Neutrophil (primary cell): ENCODE measurements around the gene CDKN1B.

Experiments used
- H3K27ac ChIP-seq: fragments of 200-600 bp; sonication (generic); 2 replicates; pipeline ENCODE4 v1.5.1; 2016; ENCODE audit warnings: mild to moderate bottlenecking, moderate library complexity
- H3K27me3 ChIP-seq: fragments of 200-600 bp; sonication (generic); 2 replicates; pipeline ENCODE4 v1.6.0; 2016; ENCODE audit warnings: mild to moderate bottlenecking
- H3K36me3 ChIP-seq: fragments of 200-600 bp; sonication (generic); 2 replicates; pipeline ENCODE4 v1.5.1; 2017
- H3K4me1 ChIP-seq, 2 experiments: fragments of 200-600 bp in 1 of 2; sonication (generic) in 1 of 2; 1 replicate in 1 of 2; 2 replicates in 1 of 2; pipeline versions ENCODE4 v1.5.1 to v1.6.1; 2013 to 2016; ENCODE audit warnings: low read depth in 1 of 2, low read length in 1 of 2, mild to moderate bottlenecking in 1 of 2, moderate library complexity in 1 of 2; ENCODE audit not compliant: control insufficient read depth in 1 of 2, insufficient read depth in 1 of 2
- H3K4me3 ChIP-seq, 2 experiments: fragments of 200-600 bp in 1 of 2; sonication (generic) in 1 of 2; 1 replicate in 1 of 2; 2 replicates in 1 of 2; pipeline ENCODE4 v1.5.1; 2013 to 2016; ENCODE audit warnings: low read depth in 1 of 2, low read length in 1 of 2, mild to moderate bottlenecking in 1 of 2, moderate library complexity in 1 of 2
- H3K9me3 ChIP-seq: fragments of 200-600 bp; sonication (generic); 2 replicates; pipeline ENCODE4 v1.5.1; 2016
- TF ChIP-seq, protein P1 (sequence below): fragments of 200-600 bp; sonication (generic); IDR thresholded peaks from 2 replicates; pipeline ENCODE4 v1.5.1; 2016; ENCODE audit warnings: antibody characterized with exemption

CDKN1B gene

DNA sequence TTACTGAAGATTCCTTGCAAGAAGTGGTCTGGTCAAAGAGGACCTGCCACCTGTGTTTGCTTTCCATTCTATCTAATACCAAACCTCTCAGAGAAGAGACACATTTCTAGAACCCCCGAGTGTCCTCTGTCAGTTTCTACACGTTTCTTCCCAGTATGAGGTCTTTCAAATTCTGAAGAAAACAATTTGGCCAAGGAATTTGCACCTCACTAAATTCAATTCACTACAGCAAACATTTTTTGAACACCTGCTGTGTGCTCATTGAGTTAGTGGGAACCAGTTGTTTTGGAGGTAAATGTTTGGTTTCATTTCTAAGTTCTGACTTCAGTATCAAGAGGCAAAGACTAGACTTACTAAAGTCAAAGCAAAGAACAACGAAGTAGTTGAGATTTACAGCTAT lies 40.6 kb upstream of the CDKN1B start:
- Histone ChIP-seq H3K9me3 (no peaks in the 10 kb centered on the region), H3K27ac (no peak overlapping the region), H3K4me3 (no peak overlapping the region), H3K36me3 (no peaks in the 10 kb centered on the region), H3K4me1 (no peaks in the 10 kb centered on the region), H3K27me3 (no peaks in the 10 kb centered on the region)
- TF ChIP-seq, protein P1, sequence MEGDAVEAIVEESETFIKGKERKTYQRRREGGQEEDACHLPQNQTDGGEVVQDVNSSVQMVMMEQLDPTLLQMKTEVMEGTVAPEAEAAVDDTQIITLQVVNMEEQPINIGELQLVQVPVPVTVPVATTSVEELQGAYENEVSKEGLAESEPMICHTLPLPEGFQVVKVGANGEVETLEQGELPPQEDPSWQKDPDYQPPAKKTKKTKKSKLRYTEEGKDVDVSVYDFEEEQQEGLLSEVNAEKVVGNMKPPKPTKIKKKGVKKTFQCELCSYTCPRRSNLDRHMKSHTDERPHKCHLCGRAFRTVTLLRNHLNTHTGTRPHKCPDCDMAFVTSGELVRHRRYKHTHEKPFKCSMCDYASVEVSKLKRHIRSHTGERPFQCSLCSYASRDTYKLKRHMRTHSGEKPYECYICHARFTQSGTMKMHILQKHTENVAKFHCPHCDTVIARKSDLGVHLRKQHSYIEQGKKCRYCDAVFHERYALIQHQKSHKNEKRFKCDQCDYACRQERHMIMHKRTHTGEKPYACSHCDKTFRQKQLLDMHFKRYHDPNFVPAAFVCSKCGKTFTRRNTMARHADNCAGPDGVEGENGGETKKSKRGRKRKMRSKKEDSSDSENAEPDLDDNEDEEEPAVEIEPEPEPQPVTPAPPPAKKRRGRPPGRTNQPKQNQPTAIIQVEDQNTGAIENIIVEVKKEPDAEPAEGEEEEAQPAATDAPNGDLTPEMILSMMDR = no peak

DNA sequence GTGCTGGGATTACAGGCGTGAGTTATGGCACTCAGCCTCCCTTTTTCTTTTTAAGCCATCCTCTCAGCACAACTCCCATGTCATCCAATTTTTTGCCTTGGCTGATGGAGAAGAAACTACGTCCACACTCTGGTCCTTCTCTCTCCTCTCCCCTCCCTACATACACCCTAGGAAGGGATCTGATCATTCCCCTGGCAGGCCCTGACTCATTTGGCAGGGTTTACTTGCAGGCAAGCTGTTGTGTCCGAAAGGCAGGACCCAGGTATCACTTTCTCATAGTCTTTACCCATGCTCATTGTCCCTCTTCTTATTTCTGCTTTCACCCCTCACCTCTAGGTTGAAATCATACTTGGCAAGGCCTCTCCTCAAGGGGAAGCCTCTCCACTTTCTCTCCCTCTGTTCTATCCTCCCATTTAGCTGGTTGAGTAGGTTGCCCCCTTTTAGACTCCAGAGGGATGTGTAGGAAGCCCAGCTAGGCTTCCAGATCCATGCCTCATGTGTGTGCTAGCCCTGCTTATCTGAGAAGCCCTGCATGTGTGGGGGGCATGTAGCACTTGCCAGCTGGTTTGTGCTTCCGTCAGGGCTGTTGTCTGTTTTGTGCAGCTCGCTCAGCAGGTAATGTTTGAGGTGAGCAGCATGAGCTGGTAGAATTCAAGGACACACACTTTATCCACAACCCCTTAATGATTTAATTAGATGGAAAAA lies 36.0 kb upstream of the CDKN1B start:
- no peaks in the 10 kb centered on the region for H3K36me3 ChIP-seq
- H3K9me3 ChIP-seq = no peaks in the 10 kb centered on the region
- no peaks in the 10 kb centered on the region for H3K4me1 ChIP-seq
- H3K27me3 ChIP-seq = no peaks in the 10 kb centered on the region
- H3K4me3 ChIP-seq = no peak overlapping the region
- TF ChIP-seq, protein P1 = no peak
- no peak overlapping the region for H3K27ac ChIP-seq

DNA sequence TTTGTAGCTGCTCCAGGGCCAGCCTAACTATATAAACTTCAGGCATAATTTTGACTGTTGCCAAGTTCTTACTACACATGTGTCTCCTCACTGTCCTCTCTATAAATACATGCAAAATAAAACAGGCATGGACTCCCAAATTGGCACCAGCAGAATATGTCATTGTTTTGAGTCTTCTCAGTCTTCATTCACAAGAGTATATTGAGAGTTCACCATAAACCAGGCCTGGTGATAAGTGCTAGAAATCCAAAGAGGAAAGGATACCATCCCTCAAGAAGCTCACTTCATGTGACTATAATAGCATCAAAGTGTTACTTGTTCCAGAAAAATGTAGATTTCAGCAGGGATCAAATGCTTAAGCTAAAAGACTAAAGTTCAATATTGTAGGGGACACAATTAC lies 34.9 kb upstream of the CDKN1B start:
- TF ChIP-seq, protein P1 = no peak
- H3K4me3 ChIP-seq = no peak overlapping the region

DNA sequence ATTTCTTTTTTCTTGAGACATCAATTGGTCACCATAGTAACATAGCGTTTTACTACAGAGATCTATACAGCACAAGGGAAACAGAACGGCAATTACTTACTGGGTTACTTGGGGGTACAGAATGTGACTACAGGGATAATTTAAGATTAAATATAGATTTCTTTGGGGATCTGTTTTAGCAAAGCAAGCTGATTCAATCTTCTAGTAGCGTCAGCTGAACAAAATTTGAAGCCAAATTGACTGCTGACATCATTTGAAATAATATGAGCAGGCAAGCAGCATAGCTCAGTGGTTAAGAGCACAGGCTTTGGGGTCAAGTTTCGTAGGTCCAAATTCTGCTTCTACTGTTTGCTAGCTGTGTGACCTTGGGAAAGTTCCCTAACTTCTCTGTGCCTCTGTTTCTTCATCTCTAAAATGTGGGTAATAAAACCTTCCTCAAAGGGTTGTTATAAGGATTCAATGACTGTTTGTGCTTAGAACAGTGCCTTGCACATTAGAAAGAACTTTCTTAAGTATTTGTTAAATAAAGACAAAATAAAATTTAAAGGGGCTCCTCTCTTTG lies 34.0 kb upstream of the CDKN1B start:
- TF ChIP-seq, protein P1 = no peak
- Histone ChIP-seq H3K36me3 (no peaks in the 10 kb centered on the region), H3K27ac (no peak overlapping the region), H3K4me3 (no peak overlapping the region), H3K4me1 (no peaks in the 10 kb centered on the region), H3K9me3 (no peaks in the 10 kb centered on the region), H3K27me3 (no peaks in the 10 kb centered on the region)

More for the DNA sequence above, 34.9 kb upstream of the CDKN1B start:
- Histone ChIP-seq H3K36me3 (no peaks in the 10 kb centered on the region), H3K9me3 (no peaks in the 10 kb centered on the region), H3K27me3 (no peaks in the 10 kb centered on the region), H3K27ac (no peak overlapping the region), H3K4me1 (no peaks in the 10 kb centered on the region)

DNA sequence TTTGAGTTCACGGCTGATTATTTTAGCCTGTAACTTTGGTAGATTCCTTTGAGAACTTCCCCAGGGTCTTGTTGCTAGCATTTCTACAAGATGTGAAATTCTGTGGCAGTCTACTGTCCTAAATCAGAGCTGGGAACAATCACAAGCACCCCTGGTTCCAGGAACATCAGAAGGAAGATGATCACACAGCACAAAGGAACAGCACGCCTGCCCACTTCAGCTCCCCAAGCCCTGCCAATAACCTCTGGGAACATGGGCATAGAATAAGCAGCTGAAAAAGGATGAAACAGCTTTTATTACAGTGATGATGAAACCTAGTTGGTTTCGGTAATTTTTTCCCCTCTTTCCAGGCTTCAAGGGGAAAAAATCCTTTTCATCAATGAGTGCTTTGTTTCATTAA lies 33.4 kb upstream of the CDKN1B start:
- H3K4me3 ChIP-seq = no peak overlapping the region
- TF ChIP-seq, protein P1 = no peak
- no peaks in the 10 kb centered on the region for H3K27me3 ChIP-seq
- H3K9me3 ChIP-seq = no peaks in the 10 kb centered on the region
- no peaks in the 10 kb centered on the region for H3K4me1 ChIP-seq
- H3K27ac ChIP-seq = no peak overlapping the region
- H3K36me3 ChIP-seq = no peaks in the 10 kb centered on the region
